GM12878 (cell line): ENCODE data around the gene TXNRD3.
A peak's percentile ranks its signal among the peaks of the same experiment; 100 is the strongest.

Experiments
- CBFB ChIP-seq: IDR thresholded peaks from 2 replicates; pipeline ENCODE4 v1.6.1; 2016; ENCODE audit warnings: antibody characterized with exemption, low read depth
- CHD1 ChIP-seq: IDR thresholded peaks from 2 replicates; pipeline ENCODE4 v1.6.1; 2012; ENCODE audit warnings: low read depth, low read length, improper control_type of control experiment
- EP300 ChIP-seq, 2 experiments: fragments of 150-350 bp in 1 of 2; IDR thresholded peaks; 2 replicates each; pipeline ENCODE4 v1.6.1; 2011 to 2012; ENCODE audit warnings: low read depth in 2 of 2, low read length in 2 of 2, borderline replicate concordance in 1 of 2, improper control_type of control experiment in 1 of 2, inconsistent platforms in 1 of 2; ENCODE audit not compliant: control insufficient read depth in 1 of 2
- HSF1 ChIP-seq: fragments of 150-350 bp; IDR thresholded peaks from 2 replicates; pipeline ENCODE4 v1.6.1; 2014; ENCODE audit warnings: mild to moderate bottlenecking, low read depth, low read length
- POLR2A ChIP-seq: IDR thresholded peaks from 2 replicates; pipeline ENCODE4 v1.6.1; 2011; ENCODE audit warnings: low read depth, mild to moderate bottlenecking, low read length
- POLR2AphosphoS5 ChIP-seq: IDR thresholded peaks from 2 replicates; pipeline ENCODE4 v1.6.1; 2011; ENCODE audit warnings: mild to moderate bottlenecking, low read length, inconsistent platforms
- REST ChIP-seq: IDR thresholded peaks from 2 replicates; pipeline ENCODE4 v1.6.1; 2012; ENCODE audit warnings: mild to moderate bottlenecking, low read depth, low read length
- TARDBP ChIP-seq: IDR thresholded peaks from 2 replicates; pipeline ENCODE4 v1.6.1; 2016; ENCODE audit warnings: borderline replicate concordance
- TBL1XR1 ChIP-seq: IDR thresholded peaks from 2 replicates; pipeline ENCODE4 v1.6.1; 2012; ENCODE audit warnings: low read depth, low read length, improper control_type of control experiment
- YY1 ChIP-seq: IDR thresholded peaks from 2 replicates; pipeline ENCODE4 v1.6.1; 2011; ENCODE audit warnings: low read depth, mild to moderate bottlenecking, low read length
- TF ChIP-seq, protein P1 (sequence below), 3 experiments: IDR thresholded peaks in 2 of 3; conservative IDR thresholded peaks in 1 of 3; 2 replicates each; pipeline ENCODE4 v1.5.1; 2011; ENCODE audit warnings: low read depth in 3 of 3, low read length in 3 of 3, mild to moderate bottlenecking in 3 of 3, control low read depth in 2 of 3, moderate library complexity in 2 of 3, inconsistent platforms in 1 of 3, mixed read lengths in 1 of 3; ENCODE audit not compliant: control insufficient read depth in 2 of 3, insufficient read depth in 1 of 3; ENCODE audit errors: extremely low read depth in 1 of 3
- TF ChIP-seq, protein P2 (sequence below): IDR thresholded peaks from 2 replicates; pipeline ENCODE4 v1.6.1; 2012; ENCODE audit warnings: low read depth, low read length, improper control_type of control experiment

GRCh38 chr3:126692858-126693257 is 37.9 kb upstream of the TXNRD3 start:
- TF ChIP-seq TARDBP (no peak), REST (no peak), YY1 (no peak), POLR2A (no peak), CBFB (no peak), CHD1 (no peak), HSF1 (no peak), POLR2AphosphoS5 (no peak), EP300 (IDR thresholded peaks at IDR 0.05; ENCODE audit: borderline replicate concordance in 1 of 2, control insufficient read depth in 1 of 2, low read depth in 2 of 2, low read length in 2 of 2) (no peak), TBL1XR1 (no peak)
- TF ChIP-seq, protein P1, sequence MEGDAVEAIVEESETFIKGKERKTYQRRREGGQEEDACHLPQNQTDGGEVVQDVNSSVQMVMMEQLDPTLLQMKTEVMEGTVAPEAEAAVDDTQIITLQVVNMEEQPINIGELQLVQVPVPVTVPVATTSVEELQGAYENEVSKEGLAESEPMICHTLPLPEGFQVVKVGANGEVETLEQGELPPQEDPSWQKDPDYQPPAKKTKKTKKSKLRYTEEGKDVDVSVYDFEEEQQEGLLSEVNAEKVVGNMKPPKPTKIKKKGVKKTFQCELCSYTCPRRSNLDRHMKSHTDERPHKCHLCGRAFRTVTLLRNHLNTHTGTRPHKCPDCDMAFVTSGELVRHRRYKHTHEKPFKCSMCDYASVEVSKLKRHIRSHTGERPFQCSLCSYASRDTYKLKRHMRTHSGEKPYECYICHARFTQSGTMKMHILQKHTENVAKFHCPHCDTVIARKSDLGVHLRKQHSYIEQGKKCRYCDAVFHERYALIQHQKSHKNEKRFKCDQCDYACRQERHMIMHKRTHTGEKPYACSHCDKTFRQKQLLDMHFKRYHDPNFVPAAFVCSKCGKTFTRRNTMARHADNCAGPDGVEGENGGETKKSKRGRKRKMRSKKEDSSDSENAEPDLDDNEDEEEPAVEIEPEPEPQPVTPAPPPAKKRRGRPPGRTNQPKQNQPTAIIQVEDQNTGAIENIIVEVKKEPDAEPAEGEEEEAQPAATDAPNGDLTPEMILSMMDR (IDR thresholded peaks at IDR 0.05 in 2 of 3, conservative IDR thresholded peaks at IDR 0.05 in 1 of 3; ENCODE audit: control insufficient read depth in 2 of 3, extremely low read depth in 1 of 3, insufficient read depth in 1 of 3, low read depth in 3 of 3, low read length in 3 of 3), result peak in 1 of 3 experiments; percentile 8; a peak in 1 of 6 replicates
- TF ChIP-seq, protein P2, sequence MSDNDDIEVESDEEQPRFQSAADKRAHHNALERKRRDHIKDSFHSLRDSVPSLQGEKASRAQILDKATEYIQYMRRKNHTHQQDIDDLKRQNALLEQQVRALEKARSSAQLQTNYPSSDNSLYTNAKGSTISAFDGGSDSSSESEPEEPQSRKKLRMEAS, result no peak
